Neural progenitor cell (in vitro differentiated cells): ENCODE measurements around the gene TRAF3. TPM values are rescaled to one million over a fixed set of nuclear protein-coding genes. Genes with fewer than 3 reads are reported as not detected.

Experiments used
- DNase-seq: peaks from one replicate; pipeline ENCODE4 v3.0.0-alpha.2; 2016; ENCODE audit warnings: low spot score
- H2AFZ ChIP-seq: fragments of 200-600 bp; sonication (generic); replicated peaks from 2 replicates; pipeline ENCODE4 v1.6.1; 2016; ENCODE audit warnings: antibody characterized with exemption
- H3F3A ChIP-seq: fragments of 200-600 bp; sonication (generic); 2 replicates; pipeline ENCODE4 v1.6.1; 2016; ENCODE audit warnings: antibody characterized with exemption, low read depth
- H3K27ac ChIP-seq: fragments of 200-600 bp; sonication (generic); 2 replicates; pipeline ENCODE4 v1.5.1; 2016; ENCODE audit warnings: mild to moderate bottlenecking
- H3K27me3 ChIP-seq: fragments of 200-600 bp; sonication (generic); 2 replicates; pipeline ENCODE4 v1.6.1; 2016; ENCODE audit warnings: mild to moderate bottlenecking, moderate library complexity
- H3K36me3 ChIP-seq: fragments of 200-600 bp; sonication (generic); 2 replicates; pipeline ENCODE4 v1.5.1; 2016
- H3K4me1 ChIP-seq: fragments of 200-600 bp; sonication (generic); 2 replicates; pipeline ENCODE4 v1.6.1; 2016; ENCODE audit warnings: mixed run types
- H3K4me2 ChIP-seq: fragments of 200-600 bp; sonication (generic); 2 replicates; pipeline ENCODE4 v1.6.1; 2016
- H3K4me3 ChIP-seq: fragments of 200-600 bp; sonication (generic); 2 replicates; pipeline ENCODE4 v1.5.1; 2016
- H3K79me2 ChIP-seq: fragments of 200-600 bp; sonication (generic); 2 replicates; pipeline ENCODE4 v1.6.1; 2016; ENCODE audit warnings: low read depth
- H3K9ac ChIP-seq: fragments of 200-600 bp; sonication (generic); 2 replicates; pipeline ENCODE4 v1.6.1; 2016
- H3K9me3 ChIP-seq: fragments of 200-600 bp; sonication (generic); 2 replicates; pipeline ENCODE4 v1.5.1; 2016; ENCODE audit warnings: low read depth
- H4K20me1 ChIP-seq: fragments of 200-600 bp; sonication (generic); 2 replicates; pipeline ENCODE4 v1.6.1; 2016; ENCODE audit warnings: low read depth
- H3K27ac Mint-ChIP-seq: 3 replicates; pipeline ENCODE4 v1.8.0; 2021; ENCODE audit warnings: mixed read lengths
- H3K27me3 Mint-ChIP-seq: 2 replicates; pipeline ENCODE4 v1.8.0; 2022; ENCODE audit warnings: low read depth, mild to moderate bottlenecking, inconsistent platforms, moderate library complexity, mixed read lengths; ENCODE audit not compliant: insufficient read depth
- H3K36me3 Mint-ChIP-seq: 3 replicates; pipeline ENCODE4 v1.8.0; 2021; ENCODE audit warnings: mixed read lengths
- H3K4me1 Mint-ChIP-seq: 3 replicates; pipeline ENCODE4 v1.8.0; 2021; ENCODE audit warnings: mixed read lengths
- H3K4me3 Mint-ChIP-seq: 3 replicates; pipeline ENCODE4 v1.8.0; 2021; ENCODE audit warnings: mild to moderate bottlenecking, moderate library complexity, mixed read lengths
- H3K9me3 Mint-ChIP-seq: 3 replicates; pipeline ENCODE4 v1.8.0; 2020; ENCODE audit warnings: mixed read lengths
- EZH2 ChIP-seq: fragments of 200-600 bp; sonication (generic); IDR thresholded peaks from 2 replicates; pipeline ENCODE4 v1.6.1; 2017; ENCODE audit warnings: antibody characterized with exemption, mild to moderate bottlenecking, moderate library complexity
- EZH2phosphoT487 ChIP-seq: fragments of 200-600 bp; sonication (generic); IDR thresholded peaks from 2 replicates; pipeline ENCODE4 v1.6.1; 2017; ENCODE audit warnings: antibody characterized with exemption
- total RNA-seq: library from RNA; depleted of rRNA; stranded (reverse); fragments of >200 nt; gene quantifications from 2 replicates; pipeline ENCODE4 v1.2.3, GENCODE V29; 2015; ENCODE audit warnings: low replicate concordance
- TF ChIP-seq, protein P1 (sequence below): fragments of 200-600 bp; sonication (generic); IDR thresholded peaks from 2 replicates; pipeline ENCODE4 v1.5.1; 2017; ENCODE audit warnings: antibody characterized with exemption, mild to moderate bottlenecking

Gene TRAF3
- total RNA-seq, 1 donor from 2014 or later = 18.1 TPM

DNA sequence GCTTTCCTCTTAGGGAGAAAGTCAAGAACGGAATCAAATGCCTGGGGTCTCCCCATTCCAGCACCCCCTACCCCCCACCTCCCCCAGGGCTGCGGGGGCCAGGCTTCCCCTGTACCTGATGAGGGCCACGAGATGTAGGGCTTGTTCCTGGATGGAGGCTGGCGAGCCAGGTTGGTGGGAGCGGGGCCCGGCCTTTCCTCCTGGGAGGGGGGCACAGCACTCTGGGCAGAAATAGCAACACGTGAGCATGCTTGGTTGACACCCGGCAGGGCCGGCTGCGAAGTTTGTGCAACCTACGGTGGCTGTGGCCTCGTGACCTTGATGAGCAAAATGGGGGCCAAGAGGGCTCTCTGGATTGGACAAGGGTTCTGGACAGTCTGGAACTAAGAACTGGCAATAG is 160.9 kb downstream of the TRAF3 start:
- Histone ChIP-seq H2AFZ (no peak overlapping the region), H3K27ac (no peak overlapping the region), H3K9ac (no peak overlapping the region), H3K4me3 (no peak overlapping the region), H3K9me3 (no peaks in the 10 kb centered on the region), H3K36me3 (no peaks in the 10 kb centered on the region), H3F3A (no peaks in the 10 kb centered on the region), H4K20me1 (no peaks in the 10 kb centered on the region), H3K4me2 (no peak overlapping the region), H3K27me3 (no peaks in the 10 kb centered on the region), H3K79me2 (no peaks in the 10 kb centered on the region), H3K4me1 (no peaks in the 10 kb centered on the region)
- Mint-ChIP-seq H3K27ac (no peak overlapping the region), H3K4me3 (no peak overlapping the region), H3K36me3 (peaks cover 23% of the 10 kb centered on the region), H3K4me1 (no peaks in the 10 kb centered on the region), H3K9me3 (no peaks in the 10 kb centered on the region), H3K27me3 (peaks cover 4% of the 10 kb centered on the region)
- no peak for DNase-seq
- TF ChIP-seq, protein P1, sequence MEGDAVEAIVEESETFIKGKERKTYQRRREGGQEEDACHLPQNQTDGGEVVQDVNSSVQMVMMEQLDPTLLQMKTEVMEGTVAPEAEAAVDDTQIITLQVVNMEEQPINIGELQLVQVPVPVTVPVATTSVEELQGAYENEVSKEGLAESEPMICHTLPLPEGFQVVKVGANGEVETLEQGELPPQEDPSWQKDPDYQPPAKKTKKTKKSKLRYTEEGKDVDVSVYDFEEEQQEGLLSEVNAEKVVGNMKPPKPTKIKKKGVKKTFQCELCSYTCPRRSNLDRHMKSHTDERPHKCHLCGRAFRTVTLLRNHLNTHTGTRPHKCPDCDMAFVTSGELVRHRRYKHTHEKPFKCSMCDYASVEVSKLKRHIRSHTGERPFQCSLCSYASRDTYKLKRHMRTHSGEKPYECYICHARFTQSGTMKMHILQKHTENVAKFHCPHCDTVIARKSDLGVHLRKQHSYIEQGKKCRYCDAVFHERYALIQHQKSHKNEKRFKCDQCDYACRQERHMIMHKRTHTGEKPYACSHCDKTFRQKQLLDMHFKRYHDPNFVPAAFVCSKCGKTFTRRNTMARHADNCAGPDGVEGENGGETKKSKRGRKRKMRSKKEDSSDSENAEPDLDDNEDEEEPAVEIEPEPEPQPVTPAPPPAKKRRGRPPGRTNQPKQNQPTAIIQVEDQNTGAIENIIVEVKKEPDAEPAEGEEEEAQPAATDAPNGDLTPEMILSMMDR = no peak
- TF ChIP-seq EZH2phosphoT487 = no peak
- TF ChIP-seq EZH2 = no peak

DNA sequence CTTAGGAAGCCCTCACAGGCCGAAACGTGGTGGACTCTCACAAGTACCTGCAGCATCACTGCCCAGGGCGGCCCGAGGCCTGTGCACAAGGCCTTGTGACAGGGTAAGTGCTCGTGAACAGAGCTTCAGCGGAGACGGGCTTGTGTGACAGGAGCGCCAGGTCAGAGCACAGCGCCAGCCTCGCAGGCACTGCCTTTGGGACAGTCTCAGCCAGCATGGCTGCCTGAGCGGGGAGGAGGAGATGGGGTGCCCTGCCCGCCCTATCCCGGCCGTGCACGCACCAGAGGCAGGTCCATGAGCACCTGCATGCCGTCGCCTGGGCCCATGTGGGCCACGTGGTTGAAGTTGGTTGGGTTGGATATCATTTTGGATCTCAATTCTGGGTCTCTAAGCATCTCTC is 162.1 kb downstream of the TRAF3 start:
- no peak for DNase-seq
- no peak overlapping the region for H3K27ac ChIP-seq
- no peaks in the 10 kb centered on the region for H3K79me2 ChIP-seq
- H3K9me3 ChIP-seq = no peaks in the 10 kb centered on the region
- no peaks in the 10 kb centered on the region for H3K36me3 ChIP-seq
- no peak overlapping the region for H3K4me3 ChIP-seq
- no peak overlapping the region for H2AFZ ChIP-seq
- H3F3A ChIP-seq = no peaks in the 10 kb centered on the region
- no peak overlapping the region for H3K4me2 ChIP-seq
- no peak overlapping the region for H3K4me3 Mint-ChIP-seq
- H3K27ac Mint-ChIP-seq = no peak overlapping the region
- no peaks in the 10 kb centered on the region for H3K9me3 Mint-ChIP-seq
- no peaks in the 10 kb centered on the region for H3K27me3 ChIP-seq
- H3K9ac ChIP-seq = no peak overlapping the region
- H3K36me3 Mint-ChIP-seq = peaks cover 33% of the 10 kb centered on the region
- H4K20me1 ChIP-seq = no peaks in the 10 kb centered on the region
- H3K4me1 ChIP-seq = no peaks in the 10 kb centered on the region
- no peak for TF ChIP-seq EZH2phosphoT487
- no peak for TF ChIP-seq EZH2
- TF ChIP-seq, protein P1 = no peak
- peaks cover 5% of the 10 kb centered on the region for H3K27me3 Mint-ChIP-seq
- no peaks in the 10 kb centered on the region for H3K4me1 Mint-ChIP-seq

DNA sequence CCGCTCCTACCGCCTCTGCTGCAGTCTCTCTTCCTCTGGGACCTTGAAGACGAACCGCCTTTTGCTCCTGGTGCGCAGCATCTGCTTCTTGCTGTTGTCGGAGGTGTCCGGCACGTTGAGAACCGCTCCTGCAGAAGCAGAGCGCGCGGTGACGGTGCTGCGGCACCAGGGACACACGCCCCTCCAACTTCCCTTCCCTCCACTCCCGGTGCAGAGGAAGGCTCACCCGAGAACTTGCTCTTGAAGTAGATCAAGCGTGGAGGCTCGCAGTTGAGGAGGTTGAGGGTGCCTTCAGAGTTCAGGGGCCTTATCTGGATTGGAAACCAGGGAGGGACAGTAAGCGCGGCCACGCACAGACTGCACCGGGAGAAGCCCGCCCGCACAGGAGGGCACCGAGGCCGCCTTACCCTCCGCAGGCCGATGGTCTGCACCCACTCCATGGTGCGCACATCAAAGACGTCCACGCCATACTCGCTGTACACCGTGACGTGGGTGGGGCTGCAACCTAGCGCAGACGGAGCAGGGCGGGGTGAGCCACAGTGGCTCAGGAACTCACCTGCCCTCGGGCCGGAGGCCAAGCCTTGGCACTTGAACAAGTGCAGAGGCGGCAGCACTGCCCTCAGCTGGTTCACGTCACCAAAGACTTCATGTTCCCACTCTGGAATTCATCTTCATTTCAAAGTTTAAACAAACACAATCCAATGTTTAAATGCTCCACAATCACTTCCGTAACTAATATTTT is 162.7 kb downstream of the TRAF3 start:
- Histone ChIP-seq H3K36me3 (no peaks in the 10 kb centered on the region), H3K9me3 (no peaks in the 10 kb centered on the region), H3K4me2 (no peak overlapping the region), H3K4me3 (no peak overlapping the region), H3K27ac (no peak overlapping the region), H2AFZ (no peak overlapping the region), H3K4me1 (no peaks in the 10 kb centered on the region), H4K20me1 (no peaks in the 10 kb centered on the region), H3K79me2 (no peaks in the 10 kb centered on the region), H3K27me3 (no peaks in the 10 kb centered on the region), H3K9ac (no peak overlapping the region), H3F3A (no peaks in the 10 kb centered on the region)
- no peak for DNase-seq
- H3K4me3 Mint-ChIP-seq = no peak overlapping the region
- no peaks in the 10 kb centered on the region for H3K9me3 Mint-ChIP-seq
- H3K27ac Mint-ChIP-seq = no peak overlapping the region
- H3K36me3 Mint-ChIP-seq = peaks cover 33% of the 10 kb centered on the region
- H3K27me3 Mint-ChIP-seq = peaks cover 5% of the 10 kb centered on the region
- TF ChIP-seq EZH2 (no peak), EZH2phosphoT487 (no peak)
- TF ChIP-seq, protein P1 = no peak
- H3K4me1 Mint-ChIP-seq = no peaks in the 10 kb centered on the region
